ENCODE results near the gene DMAC2. TPM values are rescaled to one million over a fixed set of nuclear protein-coding genes. Genes with fewer than 3 reads are reported as not detected.

DMAC2 gene
- total RNA-seq, 1 donor from 2014 or later: 63.7 TPM

DNA sequence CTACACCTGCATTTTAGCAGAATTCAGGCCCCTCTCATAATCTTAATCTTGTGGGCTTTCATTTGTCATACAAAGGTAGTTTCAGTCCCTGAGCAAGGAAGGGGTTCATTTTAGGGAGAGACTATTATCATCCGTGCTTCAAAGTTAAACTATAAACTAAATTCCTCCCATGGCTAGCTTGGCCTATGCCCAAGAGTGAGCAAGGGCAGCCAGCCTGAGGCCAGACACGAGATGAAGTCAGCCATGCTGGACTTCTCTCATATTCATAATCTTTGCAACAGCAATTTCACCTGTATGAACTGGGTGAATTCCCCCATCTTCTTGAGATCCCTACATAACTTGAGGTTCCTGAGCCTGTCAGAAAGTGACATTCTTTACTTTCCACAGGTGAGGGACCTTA is 16.2 kb upstream of the DMAC2 start:
- Histone ChIP-seq H3K36me3 (ENCODE audit: control insufficient read depth, insufficient read depth, low read length) (no peaks in the 10 kb centered on the region), H3K4me3 (ENCODE audit: low read depth, low read length) (no peak overlapping the region), H3K27me3 (ENCODE audit: control insufficient read depth, insufficient read depth, low read length) (peaks cover 3% of the 10 kb centered on the region)
- DNase-seq (ENCODE audit: low read depth): no peak
- TF ChIP-seq, protein P1, sequence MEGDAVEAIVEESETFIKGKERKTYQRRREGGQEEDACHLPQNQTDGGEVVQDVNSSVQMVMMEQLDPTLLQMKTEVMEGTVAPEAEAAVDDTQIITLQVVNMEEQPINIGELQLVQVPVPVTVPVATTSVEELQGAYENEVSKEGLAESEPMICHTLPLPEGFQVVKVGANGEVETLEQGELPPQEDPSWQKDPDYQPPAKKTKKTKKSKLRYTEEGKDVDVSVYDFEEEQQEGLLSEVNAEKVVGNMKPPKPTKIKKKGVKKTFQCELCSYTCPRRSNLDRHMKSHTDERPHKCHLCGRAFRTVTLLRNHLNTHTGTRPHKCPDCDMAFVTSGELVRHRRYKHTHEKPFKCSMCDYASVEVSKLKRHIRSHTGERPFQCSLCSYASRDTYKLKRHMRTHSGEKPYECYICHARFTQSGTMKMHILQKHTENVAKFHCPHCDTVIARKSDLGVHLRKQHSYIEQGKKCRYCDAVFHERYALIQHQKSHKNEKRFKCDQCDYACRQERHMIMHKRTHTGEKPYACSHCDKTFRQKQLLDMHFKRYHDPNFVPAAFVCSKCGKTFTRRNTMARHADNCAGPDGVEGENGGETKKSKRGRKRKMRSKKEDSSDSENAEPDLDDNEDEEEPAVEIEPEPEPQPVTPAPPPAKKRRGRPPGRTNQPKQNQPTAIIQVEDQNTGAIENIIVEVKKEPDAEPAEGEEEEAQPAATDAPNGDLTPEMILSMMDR (IDR thresholded peaks at IDR 0.05; ENCODE audit: insufficient read depth, low read length, poor library complexity, severe bottlenecking): no peak

DNA sequence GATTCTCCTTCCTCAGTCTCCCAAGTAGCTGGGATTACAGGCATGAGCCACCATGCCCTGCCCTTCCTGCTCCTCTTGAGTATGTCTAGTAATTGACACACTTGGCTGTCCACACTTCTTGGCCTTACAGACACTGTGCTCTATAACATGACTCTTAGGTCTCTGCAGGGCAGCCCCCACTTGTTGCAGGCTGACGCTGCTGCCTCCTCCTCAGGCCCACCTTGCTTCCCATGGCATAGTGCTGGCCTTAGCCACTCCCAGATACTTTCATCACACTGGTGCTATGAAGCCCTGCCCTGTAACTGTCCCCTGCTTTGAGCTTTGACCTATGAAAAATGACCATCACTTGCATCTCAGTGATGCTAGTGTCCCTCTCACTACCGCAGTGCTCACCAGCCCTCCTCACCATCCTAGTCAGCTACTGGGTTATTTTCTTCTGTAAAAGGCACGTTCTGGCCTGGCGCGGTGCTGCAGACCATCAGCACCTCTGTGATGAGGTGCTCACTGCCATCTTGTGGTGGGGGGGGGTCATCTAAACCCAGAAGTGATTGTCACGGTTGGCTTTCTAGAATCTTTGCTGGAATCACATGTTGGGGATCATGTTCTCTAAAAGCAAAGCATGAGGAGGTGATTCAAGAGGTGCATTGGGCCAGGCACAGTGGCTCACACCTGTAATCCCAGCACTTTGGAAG is 13.0 kb upstream of the DMAC2 start:
- TF ChIP-seq, protein P1 (IDR thresholded peaks at IDR 0.05; ENCODE audit: insufficient read depth, low read length, poor library complexity, severe bottlenecking): no peak
- Histone ChIP-seq H3K27me3 (ENCODE audit: control insufficient read depth, insufficient read depth, low read length) (peaks cover 6% of the 10 kb centered on the region), H3K36me3 (ENCODE audit: control insufficient read depth, insufficient read depth, low read length) (no peaks in the 10 kb centered on the region), H3K4me3 (ENCODE audit: low read depth, low read length) (no peak overlapping the region)
- DNase-seq (ENCODE audit: low read depth): no peak

DNA sequence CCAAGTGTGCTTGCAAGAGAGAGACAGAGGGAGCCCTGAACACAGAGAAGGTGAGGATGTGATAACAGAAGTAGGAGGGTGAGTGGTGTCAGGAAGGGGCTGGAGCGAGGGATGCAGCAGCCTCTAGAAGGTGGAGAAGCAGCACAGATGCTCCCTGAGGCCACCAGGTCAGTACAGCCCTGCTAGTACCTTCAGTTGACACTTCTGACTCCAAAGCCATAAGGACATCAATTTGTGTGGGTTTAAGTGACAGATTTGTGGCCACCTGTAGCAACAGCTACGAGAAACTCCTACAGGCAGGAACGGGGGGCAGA is 10.1 kb upstream of the DMAC2 start:
- Histone ChIP-seq H3K36me3 (ENCODE audit: control insufficient read depth, insufficient read depth, low read length) (no peaks in the 10 kb centered on the region), H3K4me3 (ENCODE audit: low read depth, low read length) (no peak overlapping the region), H3K27me3 (ENCODE audit: control insufficient read depth, insufficient read depth, low read length) (peaks cover 2% of the 10 kb centered on the region)
- TF ChIP-seq, protein P1 (IDR thresholded peaks at IDR 0.05; ENCODE audit: insufficient read depth, low read length, poor library complexity, severe bottlenecking): no peak
- no peak for DNase-seq (ENCODE audit: low read depth)

DNA sequence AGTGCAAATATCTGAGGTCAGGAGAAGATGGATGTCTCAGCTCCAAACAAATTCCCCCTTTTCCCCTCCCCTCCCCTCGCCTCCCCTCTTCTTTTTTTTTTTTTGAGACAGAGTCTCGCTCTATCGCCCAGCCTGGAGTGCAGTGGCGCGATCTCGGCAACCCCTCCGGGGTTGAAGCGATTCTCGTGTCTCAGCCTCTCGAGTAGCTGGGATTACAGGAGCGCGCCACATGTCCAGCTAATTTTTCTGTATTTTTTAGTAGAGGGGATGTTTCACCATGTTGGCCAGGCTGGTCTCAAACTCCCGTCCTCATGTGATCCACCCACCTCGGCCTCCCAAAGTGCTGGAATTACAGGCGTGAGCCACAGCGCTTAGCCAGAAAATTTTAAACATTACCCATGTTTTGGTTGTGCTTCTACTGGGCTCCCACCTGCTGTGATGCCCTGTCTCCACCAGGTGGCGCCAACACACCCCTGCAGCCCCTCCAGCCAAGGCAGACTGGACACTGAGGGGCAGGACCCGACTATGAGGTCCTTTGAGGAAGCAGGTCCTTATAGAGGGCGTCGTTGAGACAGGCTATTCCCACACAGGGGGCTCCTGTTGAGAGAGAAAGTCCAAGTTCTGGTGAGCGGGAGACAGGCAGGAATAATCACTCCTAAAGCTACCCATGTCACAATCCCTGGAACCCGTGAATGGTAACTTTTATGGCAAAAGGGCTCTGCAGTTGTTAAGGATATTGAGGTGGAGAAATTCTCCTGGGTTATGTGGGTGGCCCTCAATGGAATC is 9.6 kb upstream of the DMAC2 start:
- no peak overlapping the region for H3K4me3 ChIP-seq (ENCODE audit: low read depth, low read length)
- TF ChIP-seq, protein P1 (IDR thresholded peaks at IDR 0.05; ENCODE audit: insufficient read depth, low read length, poor library complexity, severe bottlenecking): peak; percentile 99
- peaks cover 2% of the 10 kb centered on the region for H3K27me3 ChIP-seq (ENCODE audit: control insufficient read depth, insufficient read depth, low read length)
- peak; percentile 18 for DNase-seq (ENCODE audit: low read depth)
- no peaks in the 10 kb centered on the region for H3K36me3 ChIP-seq (ENCODE audit: control insufficient read depth, insufficient read depth, low read length)

DNA sequence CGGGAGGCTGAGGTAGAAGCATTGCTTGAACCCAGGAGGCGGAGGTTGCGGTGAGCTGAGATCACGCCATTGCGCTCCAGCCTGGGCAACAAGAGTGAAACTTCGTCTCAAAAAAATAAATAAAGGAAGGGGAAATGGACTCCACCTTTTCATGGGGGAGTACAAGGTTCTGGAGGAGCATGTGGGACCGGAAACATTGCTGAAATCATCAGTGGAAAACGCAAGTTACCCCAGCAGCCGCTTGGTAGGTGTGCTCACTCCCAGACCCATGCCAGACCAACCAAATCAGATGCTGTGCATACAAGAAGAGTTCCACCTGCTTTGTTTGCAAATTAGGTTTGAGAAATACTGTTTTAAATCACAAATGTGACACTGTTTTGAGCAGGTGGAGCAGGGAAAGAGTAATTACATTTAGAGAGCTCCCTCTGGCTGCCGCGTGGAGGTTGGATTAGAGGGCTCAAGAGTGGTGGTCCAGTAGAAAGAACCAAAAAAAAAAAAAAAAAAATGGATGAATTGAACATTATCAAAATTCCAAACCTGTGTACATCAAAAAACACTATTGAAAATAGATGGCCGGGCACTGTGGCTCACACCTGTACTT is 8.1 kb upstream of the DMAC2 start:
- DNase-seq (ENCODE audit: low read depth): no peak
- TF ChIP-seq, protein P1 (IDR thresholded peaks at IDR 0.05; ENCODE audit: insufficient read depth, low read length, poor library complexity, severe bottlenecking): no peak
- Histone ChIP-seq H3K4me3 (ENCODE audit: low read depth, low read length) (no peak overlapping the region), H3K36me3 (ENCODE audit: control insufficient read depth, insufficient read depth, low read length) (no peaks in the 10 kb centered on the region), H3K27me3 (ENCODE audit: control insufficient read depth, insufficient read depth, low read length) (peaks cover 2% of the 10 kb centered on the region)

Data from kidney epithelial cell (primary cell).